OCI-LY3 (cell line): ENCODE results near the gene CARD8.
A peak's percentile ranks its signal among the peaks of the same experiment; 100 is the strongest.
"Not testable (repeated sequence)": the region's sequence is repeated elsewhere in the genome, so short reads cannot be mapped to it uniquely, and the experiment has no call there.

Experiments used
- H2AFZ ChIP-seq: fragments of 200-600, 300-600 bp; shearing (Covaris generic); 2 replicates; pipeline ENCODE4 v1.6.0; 2014; ENCODE audit warnings: antibody characterized with exemption, low read depth, low read length
- H3K27ac ChIP-seq: fragments of 200-600, 300-600 bp; sonication (generic); 2 replicates; pipeline ENCODE4 v1.5.1; 2014; ENCODE audit warnings: mild to moderate bottlenecking, low read length, moderate library complexity, mixed read lengths
- H3K27me3 ChIP-seq: fragments of 200-600, 300-600 bp; sonication (generic); 2 replicates; pipeline ENCODE4 v1.6.1; 2014; ENCODE audit warnings: low read depth, low read length, mixed read lengths
- H3K36me3 ChIP-seq: fragments of 200-600, 300-600 bp; sonication (generic); replicated peaks from 2 replicates; pipeline ENCODE3; 2014; ENCODE audit warnings: low read depth, low read length, mixed read lengths
- H3K4me1 ChIP-seq: fragments of 300-600, 200-600 bp; sonication (generic); 2 replicates; pipeline ENCODE4 v1.6.1; 2014; ENCODE audit warnings: low read length, mixed read lengths
- H3K4me2 ChIP-seq: fragments of 200-600, 300-600 bp; sonication (generic); 2 replicates; pipeline ENCODE4 v1.6.1; 2014; ENCODE audit warnings: low read length, mixed read lengths
- H3K4me3 ChIP-seq: fragments of 300-600, 200-600 bp; sonication (generic); 2 replicates; pipeline ENCODE4 v1.5.1; 2014; ENCODE audit warnings: antibody characterized with exemption, mild to moderate bottlenecking, low read length, moderate library complexity
- H3K79me2 ChIP-seq: fragments of 300-600, 200-600 bp; shearing (Covaris generic); 2 replicates; pipeline ENCODE4 v1.6.1; 2014; ENCODE audit warnings: mild to moderate bottlenecking, low read length, mixed read lengths
- H3K9ac ChIP-seq: fragments of 300-600, 200-600 bp; shearing (Covaris generic); 2 replicates; pipeline ENCODE4 v1.6.0; 2014; ENCODE audit warnings: mild to moderate bottlenecking, low read length, moderate library complexity
- H3K9me3 ChIP-seq: fragments of 200-600, 300-600 bp; shearing (Covaris generic); 2 replicates; pipeline ENCODE4 v1.6.1; 2014; ENCODE audit warnings: low read length, mixed read lengths; ENCODE audit not compliant: insufficient read depth
- H4K20me1 ChIP-seq: fragments of 200-600, 300-600 bp; sonication (generic); 2 replicates; pipeline ENCODE4 v1.6.1; 2016; ENCODE audit warnings: low read length, mixed read lengths; ENCODE audit not compliant: insufficient read depth
- EZH2phosphoT487 ChIP-seq: fragments of 200-600 bp; shearing (Covaris generic); IDR thresholded peaks from 2 replicates; pipeline ENCODE4 v1.6.1; 2018; ENCODE audit warnings: antibody characterized with exemption, mixed run types, low read depth
- TF ChIP-seq, protein P1 (sequence below): fragments of 200-600, 300-600 bp; sonication (generic); IDR thresholded peaks from 2 replicates; pipeline ENCODE4 v1.5.1; 2014; ENCODE audit warnings: antibody characterized with exemption, low read length, low read depth

The CARD8 gene

DNA sequence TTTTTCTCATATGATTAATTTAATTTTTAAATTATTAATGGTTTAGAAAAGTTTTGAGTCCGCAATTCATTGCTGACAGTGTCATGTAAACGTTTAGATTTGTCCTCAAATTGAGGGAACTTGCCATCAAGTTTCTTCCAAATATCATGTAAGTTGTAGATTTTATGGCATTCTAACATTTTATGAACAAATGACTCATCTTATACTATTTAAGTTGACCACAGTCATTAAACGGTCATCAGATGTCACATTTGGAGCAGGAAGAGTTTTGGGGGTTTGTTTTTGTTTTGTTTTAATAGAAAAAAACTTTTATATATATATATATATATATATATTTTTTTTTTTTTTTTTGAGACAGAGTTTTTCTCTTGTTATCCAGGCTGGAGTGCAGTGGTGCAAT is 18.5 kb upstream of the CARD8 start:
- H4K20me1 ChIP-seq, result no peaks in the 10 kb centered on the region
- no peak overlapping the region for H2AFZ ChIP-seq
- no peak overlapping the region for H3K4me2 ChIP-seq
- TF ChIP-seq, protein P1, sequence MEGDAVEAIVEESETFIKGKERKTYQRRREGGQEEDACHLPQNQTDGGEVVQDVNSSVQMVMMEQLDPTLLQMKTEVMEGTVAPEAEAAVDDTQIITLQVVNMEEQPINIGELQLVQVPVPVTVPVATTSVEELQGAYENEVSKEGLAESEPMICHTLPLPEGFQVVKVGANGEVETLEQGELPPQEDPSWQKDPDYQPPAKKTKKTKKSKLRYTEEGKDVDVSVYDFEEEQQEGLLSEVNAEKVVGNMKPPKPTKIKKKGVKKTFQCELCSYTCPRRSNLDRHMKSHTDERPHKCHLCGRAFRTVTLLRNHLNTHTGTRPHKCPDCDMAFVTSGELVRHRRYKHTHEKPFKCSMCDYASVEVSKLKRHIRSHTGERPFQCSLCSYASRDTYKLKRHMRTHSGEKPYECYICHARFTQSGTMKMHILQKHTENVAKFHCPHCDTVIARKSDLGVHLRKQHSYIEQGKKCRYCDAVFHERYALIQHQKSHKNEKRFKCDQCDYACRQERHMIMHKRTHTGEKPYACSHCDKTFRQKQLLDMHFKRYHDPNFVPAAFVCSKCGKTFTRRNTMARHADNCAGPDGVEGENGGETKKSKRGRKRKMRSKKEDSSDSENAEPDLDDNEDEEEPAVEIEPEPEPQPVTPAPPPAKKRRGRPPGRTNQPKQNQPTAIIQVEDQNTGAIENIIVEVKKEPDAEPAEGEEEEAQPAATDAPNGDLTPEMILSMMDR, result no peak
- H3K79me2 ChIP-seq, result no peaks in the 10 kb centered on the region
- H3K36me3 ChIP-seq, result no peaks in the 10 kb centered on the region
- no peak overlapping the region for H3K27ac ChIP-seq
- no peaks in the 10 kb centered on the region for H3K9me3 ChIP-seq
- H3K9ac ChIP-seq, result no peak overlapping the region
- peaks cover 5% of the 10 kb centered on the region for H3K4me1 ChIP-seq
- peaks cover 9% of the 10 kb centered on the region; the same call in 1 of the 2 replicates for H3K27me3 ChIP-seq
- no peak overlapping the region for H3K4me3 ChIP-seq

DNA sequence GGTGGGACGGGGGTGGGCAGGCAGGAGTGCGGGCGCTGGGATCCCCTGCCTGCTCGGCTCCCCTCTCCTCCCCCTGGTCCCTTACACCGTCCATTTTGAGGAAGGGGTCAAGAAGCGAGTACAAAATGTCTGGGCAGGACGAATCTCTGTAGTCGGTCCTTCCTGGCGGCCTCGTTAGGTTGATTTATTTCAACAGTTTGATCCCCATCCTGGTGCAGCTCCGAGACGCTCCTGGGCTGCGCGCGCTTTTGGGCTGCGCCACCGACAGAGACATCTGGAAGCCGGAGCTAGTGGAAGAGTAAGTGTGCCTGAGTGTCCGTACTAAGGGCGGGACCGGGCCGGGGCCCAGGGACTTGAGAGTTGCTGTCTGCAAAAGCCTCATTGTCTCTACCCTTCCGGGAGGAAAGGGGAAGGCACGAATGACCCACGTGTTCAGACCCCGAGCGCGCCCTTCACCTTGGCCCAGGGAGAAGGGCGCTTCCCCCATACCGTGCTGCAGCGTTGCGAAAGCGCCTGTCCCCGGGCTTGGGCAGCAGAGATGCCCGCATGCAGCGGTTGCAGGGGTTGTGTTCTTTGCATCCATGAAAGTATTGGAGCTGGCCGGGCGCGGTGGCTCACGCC is 15.9 kb upstream of the CARD8 start:
- Histone ChIP-seq H3K36me3 (no peaks in the 10 kb centered on the region), H2AFZ (no peak overlapping the region), H3K9me3 (no peaks in the 10 kb centered on the region), H3K4me1 (peaks cover 5% of the 10 kb centered on the region), H3K4me2 (no peak overlapping the region), H4K20me1 (no peaks in the 10 kb centered on the region), H3K27me3 (peaks cover 4% of the 10 kb centered on the region; the same call in 1 of the 2 replicates), H3K9ac (no peak overlapping the region), H3K4me3 (no peak overlapping the region), H3K79me2 (no peaks in the 10 kb centered on the region), H3K27ac (no peak overlapping the region)
- TF ChIP-seq, protein P1, result no peak
- no peak for TF ChIP-seq EZH2phosphoT487

DNA sequence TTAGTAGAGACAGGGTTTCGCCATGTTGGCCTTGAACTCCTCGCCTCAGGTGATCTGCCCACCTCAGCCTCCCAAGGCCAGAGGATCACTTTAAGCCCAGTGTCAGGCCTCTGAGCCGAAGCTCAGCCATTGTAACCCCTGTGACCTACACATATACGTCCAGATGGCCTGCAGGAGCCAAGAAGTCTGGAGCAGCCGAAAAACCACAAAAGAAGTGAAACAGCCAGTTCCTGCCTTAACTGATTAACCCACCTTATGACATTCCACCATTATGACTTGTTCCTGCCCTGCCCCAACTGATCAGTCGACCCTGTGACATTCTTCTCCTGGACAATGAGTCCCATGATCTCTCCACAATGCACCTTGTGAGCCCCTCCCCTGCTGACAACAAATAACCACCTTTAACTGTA is 13.9 kb upstream of the CARD8 start:
- not testable (repeated sequence) for H4K20me1 ChIP-seq

DNA sequence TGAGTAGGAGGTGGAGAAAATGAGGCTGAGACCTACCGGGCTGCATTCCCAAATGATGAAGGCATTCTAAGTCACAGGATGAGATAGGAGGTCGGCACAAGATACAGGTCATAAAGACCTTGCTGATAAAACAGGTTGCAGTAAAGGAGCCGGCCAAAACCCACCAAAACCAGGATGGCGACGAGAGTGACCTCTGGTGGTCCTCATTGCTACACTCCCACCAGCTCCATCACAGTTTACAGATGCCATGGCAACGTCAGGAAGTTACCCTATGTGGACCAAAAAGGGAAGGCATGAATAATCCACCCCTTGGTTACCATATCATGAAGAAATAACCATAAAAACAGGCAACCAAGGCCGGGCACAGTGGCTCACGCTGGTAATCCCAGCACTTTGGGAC is 9.6 kb upstream of the CARD8 start:
- not testable (repeated sequence) for H3K9ac ChIP-seq, H3K4me2 ChIP-seq, H3K27ac ChIP-seq, H4K20me1 ChIP-seq, H2AFZ ChIP-seq, H3K36me3 ChIP-seq, H3K27me3 ChIP-seq, H3K79me2 ChIP-seq, H3K4me3 ChIP-seq, H3K9me3 ChIP-seq, H3K4me1 ChIP-seq
- TF ChIP-seq, protein P1, result 0 out of 2 replicates have a peak, but pooled peaks have one; percentile 15

More for the DNA sequence above, 13.9 kb upstream of the CARD8 start:
- H3K27ac ChIP-seq, H3K4me3 ChIP-seq, H2AFZ ChIP-seq, H3K27me3 ChIP-seq, H3K36me3 ChIP-seq, H3K9ac ChIP-seq, H3K79me2 ChIP-seq, H3K4me1 ChIP-seq, H3K4me2 ChIP-seq, H3K9me3 ChIP-seq: not testable (repeated sequence)

DNA sequence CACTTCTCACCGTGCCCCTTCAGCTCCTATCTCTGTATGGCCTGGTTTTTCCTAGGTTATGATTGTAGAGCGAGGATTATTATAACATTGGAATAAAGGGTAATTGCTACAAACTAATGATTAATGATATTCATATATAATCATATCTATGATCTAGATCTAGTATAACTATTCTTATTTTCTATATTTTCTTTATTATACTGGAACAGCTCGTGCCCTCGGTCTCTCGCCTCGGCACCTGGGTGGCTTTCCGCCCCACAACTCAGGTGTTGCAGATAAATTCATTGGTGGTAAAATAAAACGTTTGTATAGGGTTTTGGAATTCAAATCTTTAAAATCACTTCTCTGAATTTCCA is 4.6 kb upstream of the CARD8 start:
- H4K20me1 ChIP-seq, H3K27me3 ChIP-seq, H2AFZ ChIP-seq, H3K9me3 ChIP-seq, H3K4me2 ChIP-seq, H3K9ac ChIP-seq, H3K36me3 ChIP-seq: not testable (repeated sequence)
- Histone ChIP-seq H3K4me3 (peak overlapping the region; percentile 75; the same call in 1 of the 2 replicates), H3K79me2 (peaks cover 16% of the 10 kb centered on the region; the same call in 1 of the 2 replicates), H3K27ac (peak overlapping the region; percentile 80; the same call in 1 of the 2 replicates), H3K4me1 (peaks cover 22% of the 10 kb centered on the region)

DNA sequence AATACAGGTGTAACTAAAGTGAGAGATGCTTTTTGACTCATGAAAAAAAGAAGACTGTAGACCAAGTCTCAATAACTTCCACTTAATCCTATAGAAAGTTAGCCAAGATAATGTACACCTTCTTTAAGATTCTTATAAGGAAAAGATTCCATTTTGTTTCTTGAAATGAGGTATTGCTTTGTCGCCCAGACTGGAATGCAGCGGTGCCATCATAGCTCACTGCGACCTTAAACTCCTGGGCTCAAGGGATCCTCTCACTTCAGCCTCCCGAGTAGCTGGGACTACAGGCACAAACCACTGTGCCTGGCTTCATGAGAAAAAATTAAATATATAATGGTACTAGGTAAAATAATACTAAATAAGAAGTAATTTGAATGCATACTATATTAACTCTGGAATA is 3.3 kb upstream of the CARD8 start:
- not testable (repeated sequence) for H2AFZ ChIP-seq, H3K36me3 ChIP-seq, H3K9me3 ChIP-seq, H4K20me1 ChIP-seq, H3K27me3 ChIP-seq
- peak overlapping the region; percentile 76 for H3K4me2 ChIP-seq
- peaks cover 27% of the 10 kb centered on the region for H3K4me1 ChIP-seq
- peak overlapping the region; percentile 70 for H3K9ac ChIP-seq
- H3K4me3 ChIP-seq, result peak overlapping the region; percentile 75
- H3K79me2 ChIP-seq, result peaks cover 27% of the 10 kb centered on the region
- H3K27ac ChIP-seq, result peak overlapping the region; percentile 80
